Astrocyte of the spinal cord (primary cell): Measurements from ENCODE around the gene ARSA.
A peak's percentile ranks its signal among the peaks of the same experiment; 100 is the strongest.
"Not testable (repeated sequence)": the region's sequence is repeated elsewhere in the genome, so short reads cannot be mapped to it uniquely, and the experiment has no call there.

Experiments used
- DNase-seq: peaks from one replicate; pipeline ENCODE4 v3.0.0; 2011; ENCODE audit warnings: low read depth, low spot score
- H3K4me3 ChIP-seq: 2 replicates; pipeline ENCODE4 v1.5.1; 2011; ENCODE audit warnings: low read depth, mild to moderate bottlenecking, low read length, moderate library complexity
- in situ Hi-C: cut with HindIII; loops from 2 replicates; pipeline ENCODE4 v1.10.0; 2017; ENCODE audit warnings: low sequenced_read_pairs
- TF ChIP-seq, protein P1 (sequence below): IDR thresholded peaks from 2 replicates; pipeline ENCODE4 v1.5.1; 2012; ENCODE audit warnings: low read depth, mild to moderate bottlenecking, low read length, inconsistent platforms

The ARSA gene

DNA sequence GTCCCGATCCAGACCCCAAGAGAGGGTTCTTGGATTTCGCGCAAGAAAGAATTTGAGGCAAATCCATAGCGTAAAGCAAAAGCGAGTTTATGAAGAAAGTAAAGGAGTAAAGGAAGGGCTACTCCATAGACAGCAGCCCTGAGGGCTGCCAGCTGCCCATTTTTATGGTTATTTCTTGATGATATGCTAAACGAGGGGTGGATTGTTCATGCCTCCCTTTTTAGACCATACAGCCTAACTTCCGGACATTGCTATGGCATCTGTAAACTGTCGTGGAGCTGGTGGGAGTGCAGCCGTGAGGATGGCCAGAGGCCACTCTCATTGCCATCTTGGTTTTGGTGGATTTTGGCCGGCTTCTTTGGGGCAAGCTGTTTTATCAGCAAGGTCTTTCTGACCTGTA lies 25.3 kb upstream of the ARSA start:
- no peak overlapping the region for H3K4me3 ChIP-seq
- DNase-seq, result no peak
- TF ChIP-seq, protein P1, sequence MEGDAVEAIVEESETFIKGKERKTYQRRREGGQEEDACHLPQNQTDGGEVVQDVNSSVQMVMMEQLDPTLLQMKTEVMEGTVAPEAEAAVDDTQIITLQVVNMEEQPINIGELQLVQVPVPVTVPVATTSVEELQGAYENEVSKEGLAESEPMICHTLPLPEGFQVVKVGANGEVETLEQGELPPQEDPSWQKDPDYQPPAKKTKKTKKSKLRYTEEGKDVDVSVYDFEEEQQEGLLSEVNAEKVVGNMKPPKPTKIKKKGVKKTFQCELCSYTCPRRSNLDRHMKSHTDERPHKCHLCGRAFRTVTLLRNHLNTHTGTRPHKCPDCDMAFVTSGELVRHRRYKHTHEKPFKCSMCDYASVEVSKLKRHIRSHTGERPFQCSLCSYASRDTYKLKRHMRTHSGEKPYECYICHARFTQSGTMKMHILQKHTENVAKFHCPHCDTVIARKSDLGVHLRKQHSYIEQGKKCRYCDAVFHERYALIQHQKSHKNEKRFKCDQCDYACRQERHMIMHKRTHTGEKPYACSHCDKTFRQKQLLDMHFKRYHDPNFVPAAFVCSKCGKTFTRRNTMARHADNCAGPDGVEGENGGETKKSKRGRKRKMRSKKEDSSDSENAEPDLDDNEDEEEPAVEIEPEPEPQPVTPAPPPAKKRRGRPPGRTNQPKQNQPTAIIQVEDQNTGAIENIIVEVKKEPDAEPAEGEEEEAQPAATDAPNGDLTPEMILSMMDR, result no peak
- in situ Hi-C loops, result no loop called here

DNA sequence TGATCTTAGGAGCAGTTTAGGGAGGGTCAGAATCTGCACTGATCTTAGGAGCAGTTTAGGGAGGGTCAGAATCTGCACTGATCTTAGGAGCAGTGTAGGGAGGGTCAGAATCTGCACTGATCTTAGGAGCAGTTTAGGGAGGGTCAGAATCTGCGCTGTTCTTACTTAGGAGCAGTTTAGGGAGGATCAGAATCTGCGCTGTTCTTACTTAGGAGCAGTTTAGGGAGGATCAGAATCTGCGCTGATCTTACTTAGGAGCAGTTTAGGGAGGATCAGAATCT lies 15.8 kb upstream of the ARSA start:
- H3K4me3 ChIP-seq, DNase-seq, in situ Hi-C loops: not testable (repeated sequence)

DNA sequence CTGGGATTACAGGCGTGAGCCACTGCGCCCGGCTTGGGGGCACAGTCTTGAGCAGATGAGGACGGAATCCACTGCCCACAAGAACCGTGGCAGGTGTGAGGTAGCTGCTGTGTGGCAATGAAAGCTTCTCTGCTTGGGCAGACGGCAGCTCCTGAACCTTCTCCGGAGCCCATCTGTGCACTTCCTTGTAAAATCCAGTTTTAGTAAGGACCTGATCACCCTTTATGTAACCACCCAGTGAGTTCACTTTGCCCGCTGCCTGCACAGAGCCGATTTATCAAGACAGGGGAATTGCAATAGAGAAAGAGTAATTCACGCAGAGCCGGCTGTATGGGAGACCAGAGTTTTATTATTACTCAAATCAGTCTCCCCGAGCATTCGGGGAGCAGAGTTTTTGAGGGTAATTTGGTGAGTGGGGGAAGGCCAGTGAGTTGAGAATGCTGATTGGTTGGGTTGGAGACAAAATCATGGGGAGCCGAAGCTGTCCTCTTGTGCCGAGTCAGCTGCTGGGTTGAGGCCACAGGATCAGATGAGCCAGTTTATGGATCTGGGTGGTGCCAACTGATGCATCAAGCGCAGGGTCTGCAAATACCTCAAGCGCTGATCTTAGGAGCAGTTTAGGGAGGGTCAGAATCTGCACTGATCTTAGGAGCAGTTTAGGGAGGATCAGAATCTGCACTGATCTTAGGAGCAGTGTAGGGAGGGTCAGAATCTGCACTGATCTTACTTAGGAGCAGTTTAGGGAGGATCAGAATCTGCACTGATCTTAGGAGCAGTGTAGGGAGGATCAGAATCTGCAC lies 15.3 kb upstream of the ARSA start:
- DNase-seq, in situ Hi-C loops, H3K4me3 ChIP-seq: not testable (repeated sequence)

DNA sequence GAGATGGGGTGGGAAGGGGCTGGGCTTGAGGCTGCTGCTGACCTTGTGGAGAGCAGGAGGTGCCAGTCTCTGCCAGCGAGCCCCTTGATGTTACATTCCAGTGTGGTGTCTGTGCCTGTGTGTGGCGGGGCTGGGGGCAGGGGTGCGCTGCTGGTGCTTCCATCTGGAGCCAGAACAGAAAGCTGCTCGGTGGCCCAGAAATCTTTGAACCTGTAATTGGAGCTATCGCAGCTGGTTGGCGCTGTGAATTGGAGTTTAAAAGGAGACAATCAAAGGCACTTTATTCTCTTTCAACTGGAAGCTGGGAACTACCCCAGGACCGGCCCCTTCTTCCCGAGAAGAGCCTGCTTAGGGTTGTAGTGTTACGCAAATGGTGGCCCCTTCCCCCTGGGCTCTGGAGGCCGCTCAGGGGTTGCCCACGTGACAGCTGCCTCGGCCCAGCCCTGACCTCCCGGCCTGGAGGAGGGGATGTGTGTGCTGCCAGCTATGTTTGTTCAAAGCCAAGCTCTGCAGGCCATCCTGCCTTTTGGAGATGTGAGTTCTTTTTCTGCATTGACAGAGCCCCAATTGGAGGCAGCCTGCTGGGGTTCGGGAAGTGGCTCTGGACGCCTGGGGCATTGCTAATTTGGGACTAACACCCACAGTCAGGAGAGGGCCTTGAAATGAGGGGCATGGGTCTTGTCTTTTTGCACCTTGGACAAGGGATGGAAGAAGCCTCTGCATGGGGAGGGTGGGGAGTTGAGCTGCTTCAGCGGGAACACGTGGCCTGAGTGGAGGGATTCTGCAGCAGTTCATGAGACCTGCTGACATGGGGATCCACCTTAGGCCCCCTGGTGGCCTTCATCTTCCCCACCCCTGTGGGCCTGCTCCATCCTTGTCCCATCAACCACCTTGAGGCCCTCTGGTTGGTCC lies 14.0 kb upstream of the ARSA start:
- peak; percentile 34 for DNase-seq
- TF ChIP-seq, protein P1, result peak; percentile 52
- H3K4me3 ChIP-seq, result no peak overlapping the region
- in situ Hi-C loops, result no loop called here

DNA sequence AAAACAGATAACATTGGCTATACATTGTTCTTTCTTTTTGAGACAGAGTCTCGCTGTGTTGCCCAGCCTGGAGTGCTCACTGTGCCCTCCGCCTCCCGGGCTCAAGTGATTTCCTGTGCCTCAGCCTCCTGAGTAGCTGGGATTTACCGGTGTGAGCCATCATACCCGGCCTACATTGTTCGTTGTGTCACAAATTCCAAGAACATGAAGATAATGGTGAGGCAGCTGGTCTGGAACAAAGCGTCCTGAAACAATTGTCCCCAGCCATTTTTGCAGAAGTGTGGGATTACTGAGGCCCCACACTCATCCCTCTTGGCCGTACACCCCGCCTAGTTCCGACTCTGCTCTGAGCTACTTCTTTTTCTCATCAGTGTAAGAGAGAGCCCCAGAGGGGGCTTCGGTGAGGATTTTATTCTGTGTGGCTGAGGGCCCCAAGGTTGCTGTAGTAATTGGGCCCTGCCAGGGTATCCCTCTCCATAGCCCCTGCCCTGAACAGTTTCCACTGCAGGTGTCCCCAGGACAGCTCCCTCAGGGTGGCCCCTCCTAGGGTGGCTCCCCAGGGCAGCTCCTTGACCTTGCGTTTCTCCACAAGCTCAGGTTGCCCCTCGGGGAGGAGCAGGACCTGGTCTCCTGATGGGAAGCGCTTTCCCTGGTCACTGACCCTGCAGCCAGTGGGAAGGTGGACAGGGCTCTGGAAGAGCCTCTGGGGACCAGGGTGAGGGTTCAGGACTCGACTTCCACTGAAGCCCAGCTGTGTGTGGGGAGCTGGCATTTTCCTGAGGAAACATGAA lies 13.1 kb upstream of the ARSA start:
- in situ Hi-C loops, result no loop called here
- no peak overlapping the region for H3K4me3 ChIP-seq
- DNase-seq, result no peak
- TF ChIP-seq, protein P1, result no peak

DNA sequence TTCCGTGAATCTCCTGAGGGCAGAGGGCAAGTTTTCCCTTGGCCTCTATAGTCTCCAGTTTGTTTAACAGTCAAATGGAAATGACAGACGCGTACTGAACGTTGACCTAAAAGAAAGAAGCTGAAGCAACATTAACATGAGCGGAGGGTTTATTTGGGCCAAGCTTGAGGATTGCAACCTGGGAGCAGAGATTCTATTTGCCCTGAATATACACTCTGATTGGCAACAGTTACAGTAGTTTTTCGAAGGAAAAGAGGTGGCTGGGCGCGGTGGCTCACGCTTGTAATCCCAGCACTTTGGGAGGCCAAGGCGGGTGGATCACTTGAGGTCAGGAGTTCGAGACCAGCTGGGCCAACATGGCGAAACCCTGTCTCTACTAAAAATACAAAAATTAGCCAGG lies 12.3 kb upstream of the ARSA start:
- in situ Hi-C loops, DNase-seq, H3K4me3 ChIP-seq: not testable (repeated sequence)

GRCh38 chr22:50635591-50635990 lies 7.6 kb upstream of the ARSA start:
- no peak overlapping the region for H3K4me3 ChIP-seq
- DNase-seq, result no peak
- in situ Hi-C loops, result no loop called here
- TF ChIP-seq, protein P1, result no peak

- in situ Hi-C loops, result no loop called here
- TF ChIP-seq, protein P1, result no peak
- DNase-seq, result no peak
- no peak overlapping the region for H3K4me3 ChIP-seq
Observed at GRCh38 chr22:50633771-50634170, 5.8 kb upstream of the ARSA start.
